GM19351 (cell line): ENCODE results near the gene PLA2G12B.

Experiments
- ATAC-seq: cut with Tn5 transposase; IDR thresholded peaks from one replicate; pipeline ENCODE4 v1.9.1; 2021; ENCODE audit warnings: mild to moderate bottlenecking, moderate library complexity; ENCODE audit not compliant: unreplicated experiment

PLA2G12B gene

GRCh38 chr10:72895236-72895850 lies 59.3 kb downstream of the PLA2G12B start:
- ATAC-seq, result no peak

GRCh38 chr10:72893136-72893798 lies 61.3 kb downstream of the PLA2G12B start, which contains the start of gene OIT3:
OIT3 (plus strand) TSS chr10:72893739; CDS start chr10:72893799, 60 bp downstream.
- ATAC-seq, result no peak

- no peak for ATAC-seq
Measured at GRCh38 chr10:72890086-72890485, 64.5 kb downstream of the PLA2G12B start.

- no peak for ATAC-seq
Measured at GRCh38 chr10:72889391-72889831, 65.2 kb downstream of the PLA2G12B start.

GRCh38 chr10:72888151-72888638 lies 66.4 kb downstream of the PLA2G12B start:
- no peak for ATAC-seq

GRCh38 chr10:72887043-72887442 lies 67.6 kb downstream of the PLA2G12B start:
- ATAC-seq, result no peak

- no peak for ATAC-seq
Measured at GRCh38 chr10:72886621-72887020, 68.0 kb downstream of the PLA2G12B start.

- no peak for ATAC-seq
Measured at GRCh38 chr10:72885953-72886352, 68.7 kb downstream of the PLA2G12B start.
